CD4-positive, alpha-beta T cell treated with Interleukin-15 for 4 hours (primary cell): ENCODE results near the gene COL5A2.

ENCODE experiments used
- DNase-seq: peaks from one replicate; pipeline ENCODE4 v3.0.0-alpha.2; 2020; ENCODE audit warnings: low spot score

Gene COL5A2

DNA sequence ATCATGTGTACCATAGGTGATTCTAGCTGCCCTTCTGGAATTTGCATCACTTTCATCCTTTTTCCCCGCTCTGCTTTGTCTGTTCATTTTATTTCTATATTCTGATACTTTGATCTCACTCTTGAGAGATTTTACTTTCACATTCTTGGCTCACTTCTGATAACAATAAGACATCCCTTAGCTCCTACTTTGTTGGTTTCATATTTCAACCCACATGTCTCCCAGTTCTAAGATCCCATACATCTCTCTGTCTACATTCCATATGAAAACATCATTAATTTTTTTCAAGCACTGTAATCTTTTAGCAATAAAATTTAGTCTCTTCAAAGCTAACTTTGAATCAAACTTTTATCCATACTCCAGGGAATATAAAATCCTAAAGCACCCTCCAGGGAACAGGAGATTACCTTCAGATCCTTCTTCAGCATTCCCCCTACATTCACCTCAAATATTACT is 129.8 kb downstream of the COL5A2 start:
- no peak for DNase-seq

- DNase-seq = no peak
Measured at GRCh38 chr2:189048189-189048588, 131.4 kb downstream of the COL5A2 start.

DNA sequence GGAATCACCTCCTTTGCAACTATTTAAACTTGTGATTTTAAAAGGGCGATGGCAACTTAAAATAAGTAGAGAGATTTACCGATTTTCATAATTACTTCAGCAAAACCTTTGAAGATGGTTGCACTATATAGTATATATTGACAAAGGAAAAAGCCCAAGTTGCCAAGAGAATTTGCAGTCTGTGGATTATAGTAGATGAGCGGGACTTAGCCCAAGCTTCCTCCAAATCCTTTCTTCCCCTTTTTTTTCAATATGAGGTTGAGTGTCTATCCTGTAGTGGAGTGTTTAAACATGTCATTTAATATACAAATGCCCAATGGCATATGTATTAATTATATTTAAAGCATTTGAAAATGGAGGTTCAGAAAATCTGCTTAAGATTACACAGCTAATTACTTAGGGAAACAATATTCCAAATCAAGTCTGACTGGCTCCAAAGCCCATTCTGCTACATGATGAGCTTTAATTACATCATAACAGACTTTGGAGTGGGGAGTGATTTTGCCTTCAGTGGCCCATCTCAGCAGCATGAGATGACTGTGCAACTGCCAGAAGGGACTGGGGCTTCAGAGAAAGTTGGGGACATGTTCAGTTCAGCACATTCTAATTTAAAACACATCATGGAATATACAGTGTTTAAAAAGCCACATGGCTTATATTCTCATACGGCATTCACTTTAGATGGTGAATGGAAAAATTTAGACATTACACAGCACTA is 132.2 kb downstream of the COL5A2 start:
- DNase-seq = no peak

- no peak for DNase-seq
Measured at GRCh38 chr2:189046320-189046719, 133.2 kb downstream of the COL5A2 start.

DNA sequence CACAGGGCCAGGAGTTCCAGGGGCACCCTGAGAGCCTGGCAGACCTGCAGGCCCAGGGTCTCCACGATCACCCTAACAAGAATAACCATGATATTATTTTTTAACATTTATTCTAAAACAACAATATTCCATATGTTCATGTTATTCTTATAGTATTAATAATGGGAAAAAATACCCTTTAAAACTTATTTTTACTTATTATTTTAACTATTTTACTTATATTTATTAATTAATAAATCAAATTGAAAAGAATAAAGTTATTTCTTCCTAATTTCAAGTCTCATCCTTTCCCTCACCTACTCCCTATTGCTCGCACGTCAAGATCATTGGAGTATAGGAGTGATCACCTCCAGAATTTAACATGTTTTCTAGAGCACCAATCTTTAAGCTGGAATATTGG is 133.7 kb downstream of the COL5A2 start:
- no peak for DNase-seq

GRCh38 chr2:189037518-189037917 is 142.0 kb downstream of the COL5A2 start:
- DNase-seq = no peak

DNA sequence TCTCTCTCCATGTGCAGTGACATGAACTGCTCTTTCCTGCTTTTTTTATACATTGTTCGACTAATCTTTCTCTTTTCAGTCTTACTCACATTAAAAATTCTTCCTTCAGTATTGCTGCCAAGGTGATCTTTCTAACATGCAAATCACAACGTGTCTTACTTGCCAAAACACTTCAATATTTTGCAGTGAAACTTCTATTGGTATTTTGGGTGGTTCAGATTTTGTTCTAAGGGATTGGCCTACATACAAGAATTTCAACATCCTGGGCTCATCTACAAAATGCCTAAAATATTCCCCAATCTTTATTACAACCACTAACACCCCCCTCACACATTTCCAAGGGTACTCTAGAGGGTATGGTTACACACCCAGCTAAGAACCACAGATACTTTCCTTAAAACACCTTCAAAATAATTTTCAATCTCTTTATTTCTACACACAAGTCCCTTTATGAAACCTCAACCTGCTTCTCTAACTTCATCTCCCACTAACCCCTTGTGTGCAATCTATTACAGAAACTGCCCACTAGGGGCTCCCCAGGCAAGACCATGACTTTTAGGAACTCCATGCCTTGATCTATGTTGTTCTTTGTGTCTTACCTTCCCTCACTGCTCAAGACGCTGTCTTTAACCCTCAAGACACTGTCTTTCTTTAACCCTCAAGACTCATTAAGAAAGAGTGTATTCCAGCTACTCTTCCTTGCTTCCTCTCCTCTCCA is 154.5 kb downstream of the COL5A2 start:
- no peak for DNase-seq

GRCh38 chr2:189022492-189022891 is 157.1 kb downstream of the COL5A2 start:
- DNase-seq = no peak

DNA sequence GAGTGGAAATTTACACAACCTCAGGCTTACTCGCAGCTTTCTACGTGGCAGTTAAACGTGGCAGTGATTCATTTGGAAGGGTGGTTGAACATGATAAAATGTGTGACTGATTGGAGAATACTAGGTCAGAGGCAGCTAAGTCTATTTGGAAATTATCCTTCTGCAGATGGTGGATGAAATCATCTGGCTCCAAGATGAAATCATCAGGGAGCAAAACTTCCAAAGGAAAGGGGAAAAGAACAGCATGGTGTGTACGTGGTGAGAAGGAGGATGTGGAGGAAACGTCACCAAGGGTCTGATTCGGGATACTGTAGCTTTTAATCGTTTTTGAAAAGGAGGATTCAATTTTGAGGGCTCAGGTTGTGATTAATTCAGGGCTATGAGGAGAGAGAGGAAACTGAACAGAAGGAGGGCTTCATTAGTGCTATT is 157.5 kb downstream of the COL5A2 start:
- no peak for DNase-seq

DNA sequence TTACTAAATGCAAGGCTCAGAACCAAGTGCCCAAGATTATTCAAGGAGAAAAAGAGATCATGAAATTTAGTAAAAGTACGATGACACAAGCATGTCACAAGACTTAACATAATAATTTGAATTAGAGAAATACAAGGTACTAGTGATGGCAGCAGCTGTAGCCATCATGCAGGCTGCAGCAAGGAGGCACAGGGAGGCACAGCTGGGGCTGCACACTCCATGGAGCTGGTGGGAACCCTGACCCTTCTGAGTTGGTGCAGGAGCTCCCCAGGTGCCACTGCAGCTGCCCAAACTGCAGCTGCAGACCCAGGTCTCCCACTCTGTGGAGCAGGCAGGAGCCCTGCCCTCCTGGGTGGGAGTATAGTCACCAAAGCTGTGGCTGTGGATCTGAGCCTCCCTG is 159.4 kb downstream of the COL5A2 start:
- no peak for DNase-seq

- DNase-seq = no peak
Measured at GRCh38 chr2:189018631-189019030, 160.9 kb downstream of the COL5A2 start.

- no peak for DNase-seq
Measured at GRCh38 chr2:189016311-189016861, 163.2 kb downstream of the COL5A2 start.

DNA sequence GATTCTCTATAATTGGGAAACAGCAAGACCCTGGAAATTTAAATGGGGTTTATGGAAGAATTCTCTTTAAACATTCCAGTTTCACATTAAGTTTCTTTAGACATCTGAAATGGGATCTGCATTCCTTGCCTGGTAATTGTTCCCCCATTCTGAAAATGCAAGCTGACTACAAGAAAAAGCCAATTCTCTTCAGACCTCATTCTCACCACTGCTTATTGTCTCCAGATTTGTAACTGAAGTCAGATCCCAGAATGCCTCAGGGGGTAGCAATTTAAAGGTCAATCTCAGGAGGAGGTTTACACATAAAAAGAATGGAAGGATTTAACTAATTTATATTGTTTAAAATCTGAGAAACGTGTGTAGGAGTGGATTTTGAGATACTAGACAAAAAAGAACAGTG is 164.2 kb downstream of the COL5A2 start:
- no peak for DNase-seq

- no peak for DNase-seq
Measured at GRCh38 chr2:189014449-189015138, 165.0 kb downstream of the COL5A2 start.

GRCh38 chr2:189013671-189014448 is 165.7 kb downstream of the COL5A2 start:
- no peak for DNase-seq

DNA sequence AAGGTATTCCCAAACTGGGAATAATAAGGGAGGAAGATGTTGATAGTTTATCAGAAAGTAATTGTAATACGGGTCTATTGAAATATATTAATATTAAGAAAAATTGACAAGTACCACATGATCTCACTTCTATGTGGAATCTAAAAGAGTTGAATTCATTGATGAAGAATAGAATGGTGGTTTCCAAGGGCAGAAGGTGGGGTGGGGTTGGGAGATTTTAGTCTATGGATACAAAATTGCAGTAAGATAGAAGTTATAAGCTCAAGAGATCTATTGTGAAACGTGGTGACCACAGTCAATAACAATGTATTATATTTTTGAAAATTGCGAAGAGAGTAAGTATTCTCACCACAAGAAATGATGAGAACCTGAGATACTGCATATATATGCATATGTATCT is 166.5 kb downstream of the COL5A2 start:
- DNase-seq = no peak

DNA sequence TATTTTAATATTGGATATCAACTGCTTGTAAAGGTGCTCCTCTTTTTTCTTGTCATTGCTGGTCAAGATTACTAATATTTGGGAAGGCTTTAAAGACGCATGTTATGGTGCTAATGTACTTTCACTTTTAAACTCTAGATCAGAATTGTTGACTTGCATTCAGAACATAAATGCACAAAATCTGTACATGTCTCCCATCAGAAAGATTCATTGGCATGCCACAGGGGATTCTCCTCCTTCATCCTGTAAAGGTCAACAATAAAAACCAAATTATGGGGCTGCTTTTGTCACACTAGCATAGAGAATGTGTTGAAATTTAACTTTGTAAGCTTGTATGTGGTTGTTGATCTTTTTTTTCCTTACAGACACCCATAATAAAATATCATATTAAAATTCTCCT is 167.2 kb downstream of the COL5A2 start:
- DNase-seq = no peak

- no peak for DNase-seq
Measured at GRCh38 chr2:189010536-189010935, 169.0 kb downstream of the COL5A2 start.

DNA sequence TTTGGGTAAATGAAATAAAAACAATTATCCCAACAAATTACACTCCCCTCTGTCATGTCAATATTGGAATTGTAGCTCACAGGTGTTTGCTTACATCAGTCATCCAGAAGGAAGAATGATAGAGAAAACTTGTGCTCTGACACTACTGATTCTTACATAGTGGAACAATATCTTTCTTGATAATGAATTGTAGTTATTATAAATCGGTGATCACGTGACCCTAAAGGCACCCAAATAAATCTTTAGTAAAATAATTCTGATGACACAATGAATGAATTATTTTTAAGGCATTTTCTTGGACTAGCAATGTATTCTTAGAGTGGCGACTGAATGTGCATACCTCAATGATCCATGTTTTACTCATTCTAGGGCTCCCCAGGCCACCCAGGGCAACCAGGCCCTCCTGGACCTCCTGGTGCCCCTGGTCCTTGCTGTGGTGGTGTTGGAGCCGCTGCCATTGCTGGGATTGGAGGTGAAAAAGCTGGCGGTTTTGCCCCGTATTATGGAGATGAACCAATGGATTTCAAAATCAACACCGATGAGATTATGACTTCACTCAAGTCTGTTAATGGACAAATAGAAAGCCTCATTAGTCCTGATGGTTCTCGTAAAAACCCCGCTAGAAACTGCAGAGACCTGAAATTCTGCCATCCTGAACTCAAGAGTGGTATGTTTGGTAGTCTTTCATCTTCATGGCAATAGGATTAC is 170.9 kb downstream of the COL5A2 start:
- no peak for DNase-seq

DNA sequence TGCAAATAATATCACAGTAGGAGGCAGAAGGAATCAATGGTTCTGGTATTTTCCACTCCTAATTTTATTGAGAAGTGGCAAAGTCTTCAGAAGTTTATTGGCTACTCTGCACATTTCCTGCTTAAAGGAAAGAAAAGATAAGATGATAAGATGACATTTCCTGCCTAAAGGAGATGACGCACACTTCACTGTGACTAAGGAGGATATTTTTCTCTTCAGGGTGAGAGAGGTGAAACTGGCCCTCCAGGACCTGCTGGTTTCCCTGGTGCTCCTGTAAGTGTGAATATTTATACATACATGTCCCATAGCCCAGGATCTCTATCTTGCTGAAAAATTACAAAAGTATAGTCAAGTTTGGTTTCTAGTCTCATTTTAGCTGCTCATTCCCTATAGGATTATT is 177.5 kb downstream of the COL5A2 start:
- DNase-seq = no peak

DNA sequence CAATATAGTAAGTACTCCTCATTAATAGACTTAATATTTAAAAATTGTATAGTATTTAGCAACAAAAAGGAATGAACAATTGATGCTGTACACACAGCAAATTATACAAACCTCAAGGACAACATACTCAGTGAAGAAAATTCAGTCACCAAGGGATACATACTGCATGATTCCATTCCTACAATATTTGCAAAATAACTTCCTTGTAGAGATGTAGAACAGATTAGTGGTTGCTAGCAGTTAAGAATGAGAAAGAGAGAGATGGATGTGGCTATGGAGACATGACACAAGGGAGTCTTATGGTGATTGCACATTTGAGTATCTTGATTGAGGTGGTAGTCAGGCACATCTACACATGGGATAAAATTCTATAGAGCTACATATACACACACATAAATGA is 179.3 kb downstream of the COL5A2 start:
- no peak for DNase-seq
